ENCODE data around the gene GABARAPL1. TPM values are rescaled to one million over a fixed set of nuclear protein-coding genes. Genes with fewer than 3 reads are reported as not detected.
A peak's percentile ranks its signal among the peaks of the same experiment; 100 is the strongest.

Gene GABARAPL1
- total RNA-seq, 1 experiment from 2014 or later, result 24.1 TPM

GRCh38 chr12:10175846-10176636 is 36.6 kb upstream of the GABARAPL1 start:
- CTCF ChIA-PET, result interaction anchor here (0.7 to 2.2 kb wide), 2 partner anchors 21 to 23 kb away, joined by 4 to 7 read pairs; no protein-coding TSS in a partner anchor
- in situ Hi-C loops (cut with HindIII; ENCODE audit: low pct_unique_long_range_greater_than_20kb, low sequenced_read_pairs), result no loop called here
- no peaks in the 10 kb centered on the region for H3K9me3 ChIP-seq (ENCODE audit: control insufficient read depth, insufficient read depth, low read depth, low read length)
- no peak for DNase-seq (ENCODE audit: low read depth, low spot score)
- H3K4me3 ChIP-seq (ENCODE audit: low read depth in 2 of 2, low read length in 2 of 2), result no peak overlapping the region
- POLR2A ChIA-PET, result no interaction called here
- no peak for TF ChIP-seq TCF7L2 (IDR thresholded peaks at IDR 0.05; ENCODE audit: low read depth, low read length)
- no peak for TF ChIP-seq SIN3A (IDR thresholded peaks at IDR 0.05; ENCODE audit: borderline replicate concordance, insufficient read depth, low read depth, low read length)
- no peak for TF ChIP-seq REST (IDR thresholded peaks at IDR 0.05; ENCODE audit: insufficient read depth in 1 of 2, low read depth in 2 of 2, low read length in 1 of 2)
- TF ChIP-seq POLR2AphosphoS5 (IDR thresholded peaks at IDR 0.05; ENCODE audit: low read depth, low read length), result no peak
- no peak for ATAC-seq
- no peaks in the 10 kb centered on the region for H3K36me3 ChIP-seq (ENCODE audit: control insufficient read depth, insufficient read depth, low read length)
- intact Hi-C loops (cut with micrococcal nuclease; ENCODE audit: unreplicated experiment), result no loop called here
- H3K27ac ChIP-seq (ENCODE audit: low read length), result peak overlapping the region; percentile 29; the same call in 1 of the 2 replicates
- peaks cover 3% of the 10 kb centered on the region; the same call in 1 of the 2 replicates for H3K4me1 ChIP-seq (ENCODE audit: control insufficient read depth, insufficient read depth, low read length)
- no peaks in the 10 kb centered on the region for H3K27me3 ChIP-seq (ENCODE audit: control insufficient read depth, insufficient read depth, low read length)
- no TSS peak for BruUV-seq (replicated peaks)

GRCh38 chr12:10178821-10179220 is 33.9 kb upstream of the GABARAPL1 start, which contains the start of gene TMEM52B:
Gene TMEM52B (plus strand): TSS chr12:10179032. CDS start chr12:10179575, 543 bp downstream.
- DNase-seq (ENCODE audit: low read depth, low spot score) (no peak), ATAC-seq (no peak)
- BruUV-seq (replicated peaks), result no TSS peak
- ChIA-PET POLR2A (no interaction called here), CTCF (no interaction called here)
- Histone ChIP-seq H3K36me3 (ENCODE audit: control insufficient read depth, insufficient read depth, low read length) (no peaks in the 10 kb centered on the region), H3K9me3 (ENCODE audit: control insufficient read depth, insufficient read depth, low read depth, low read length) (no peaks in the 10 kb centered on the region), H3K27ac (ENCODE audit: low read length) (no peak within 1 kb of the TSS; the same call in 1 of the 2 replicates), H3K4me3 (ENCODE audit: low read depth in 2 of 2, low read length in 2 of 2) (no peak within 1 kb of the TSS), H3K4me1 (ENCODE audit: control insufficient read depth, insufficient read depth, low read length) (peaks cover 3% of the 10 kb centered on the region; the same call in 1 of the 2 replicates), H3K27me3 (ENCODE audit: control insufficient read depth, insufficient read depth, low read length) (no peaks in the 10 kb centered on the region)
- no peak for TF ChIP-seq REST (IDR thresholded peaks at IDR 0.05; ENCODE audit: insufficient read depth in 1 of 2, low read depth in 2 of 2, low read length in 1 of 2)
- TF ChIP-seq SIN3A (IDR thresholded peaks at IDR 0.05; ENCODE audit: borderline replicate concordance, insufficient read depth, low read depth, low read length), result no peak
- no peak for TF ChIP-seq TCF7L2 (IDR thresholded peaks at IDR 0.05; ENCODE audit: low read depth, low read length)
- TF ChIP-seq, protein P1, sequence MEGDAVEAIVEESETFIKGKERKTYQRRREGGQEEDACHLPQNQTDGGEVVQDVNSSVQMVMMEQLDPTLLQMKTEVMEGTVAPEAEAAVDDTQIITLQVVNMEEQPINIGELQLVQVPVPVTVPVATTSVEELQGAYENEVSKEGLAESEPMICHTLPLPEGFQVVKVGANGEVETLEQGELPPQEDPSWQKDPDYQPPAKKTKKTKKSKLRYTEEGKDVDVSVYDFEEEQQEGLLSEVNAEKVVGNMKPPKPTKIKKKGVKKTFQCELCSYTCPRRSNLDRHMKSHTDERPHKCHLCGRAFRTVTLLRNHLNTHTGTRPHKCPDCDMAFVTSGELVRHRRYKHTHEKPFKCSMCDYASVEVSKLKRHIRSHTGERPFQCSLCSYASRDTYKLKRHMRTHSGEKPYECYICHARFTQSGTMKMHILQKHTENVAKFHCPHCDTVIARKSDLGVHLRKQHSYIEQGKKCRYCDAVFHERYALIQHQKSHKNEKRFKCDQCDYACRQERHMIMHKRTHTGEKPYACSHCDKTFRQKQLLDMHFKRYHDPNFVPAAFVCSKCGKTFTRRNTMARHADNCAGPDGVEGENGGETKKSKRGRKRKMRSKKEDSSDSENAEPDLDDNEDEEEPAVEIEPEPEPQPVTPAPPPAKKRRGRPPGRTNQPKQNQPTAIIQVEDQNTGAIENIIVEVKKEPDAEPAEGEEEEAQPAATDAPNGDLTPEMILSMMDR (IDR thresholded peaks at IDR 0.05), result no peak
- no peak for TF ChIP-seq POLR2AphosphoS5 (IDR thresholded peaks at IDR 0.05; ENCODE audit: low read depth, low read length)
- intact Hi-C loops (cut with micrococcal nuclease; ENCODE audit: unreplicated experiment) (no loop called here), in situ Hi-C loops (cut with HindIII; ENCODE audit: low pct_unique_long_range_greater_than_20kb, low sequenced_read_pairs) (no loop called here)

Measured in Panc1 (cell line).